Right atrium auricular region (tissue), 2 donors: ENCODE results near the gene ZC3H4. TPM values are rescaled to one million over a fixed set of nuclear protein-coding genes. Genes with fewer than 3 reads are reported as not detected.
"Not testable (repeated sequence)": the region's sequence is repeated elsewhere in the genome, so short reads cannot be mapped to it uniquely, and the experiment has no call there.

ENCODE experiments used
- DNase-seq: peaks from one replicate; pipeline ENCODE4 v3.0.0-alpha.2; 2019; ENCODE audit warnings: low spot score
- H3K27ac ChIP-seq, 2 donors: fragments of 200-600 bp; sonication (generic); 1 replicate in 1 of 2; 2 replicates in 1 of 2; pipeline ENCODE4 v1.5.1; 2016 to 2019
- H3K27me3 ChIP-seq, 2 donors: fragments of 200-600 bp; sonication (generic); one replicate each; pipeline versions ENCODE4 v1.5.1 to v1.6.0; 2017 to 2019
- H3K36me3 ChIP-seq: fragments of 200-600 bp; sonication (generic); one replicate; pipeline ENCODE4 v1.5.1; 2016
- H3K4me1 ChIP-seq, 2 donors: fragments of 200-600 bp; sonication (generic); one replicate each; pipeline versions ENCODE4 v1.5.1 to v1.6.0; 2017 to 2019
- H3K4me3 ChIP-seq, 2 donors: fragments of 200-600 bp; sonication (generic); 1 replicate in 1 of 2; 2 replicates in 1 of 2; pipeline ENCODE4 v1.5.1; 2017 to 2019; ENCODE audit warnings: mild to moderate bottlenecking in 1 of 2, moderate library complexity in 1 of 2
- H3K9me3 ChIP-seq, 2 donors: fragments of 200-600 bp; sonication (generic); one replicate each; pipeline ENCODE4 v1.5.1; 2019
- total RNA-seq, 2 donors: library from RNA; depleted of rRNA; stranded (reverse); fragments of >200 nt; gene quantifications; one replicate each; pipeline ENCODE4 v1.1.0, GENCODE V29; 2016
- TF ChIP-seq, protein P1 (sequence below), 2 donors: fragments of 200-600 bp; sonication (generic); IDR thresholded peaks; one replicate each; pipeline ENCODE4 v1.5.1; 2019; ENCODE audit warnings: antibody characterized with exemption in 2 of 2

Gene ZC3H4
- total RNA-seq, 2 donors from 2014 or later, result 15.4 to 18.0 TPM

DNA sequence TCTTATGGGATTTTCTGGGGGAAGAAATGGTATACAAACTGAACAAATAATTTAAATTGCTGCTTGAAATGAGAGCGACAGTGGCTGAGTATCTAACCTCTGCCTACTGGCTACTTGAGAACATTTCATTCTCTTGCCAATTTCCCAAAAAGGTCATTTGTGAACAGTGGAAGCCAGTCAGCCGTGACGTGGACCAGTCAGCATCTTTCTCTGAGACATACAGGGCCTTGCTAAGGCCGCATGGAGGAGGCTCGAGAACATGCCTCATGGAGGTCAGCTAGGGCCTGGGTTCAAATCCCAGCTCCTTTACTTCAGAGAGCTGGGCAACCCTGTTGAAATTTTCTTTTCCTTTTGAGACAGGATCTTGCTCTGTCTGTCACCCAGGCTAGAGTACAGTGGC, 20.3 kb downstream of the ZC3H4 start:
- H3K27me3 ChIP-seq, result no peaks in the 10 kb centered on the region
- peaks cover 0 to 51% of the 10 kb centered on the region in 2 donors for H3K4me1 ChIP-seq
- peaks cover 55% of the 10 kb centered on the region for H3K36me3 ChIP-seq
- peak overlapping the region; percentile 16 to 82 for H3K27ac ChIP-seq
- DNase-seq, result no peak
- H3K4me3 ChIP-seq, result no peak overlapping the region
- H3K9me3 ChIP-seq, result no peaks in the 10 kb centered on the region
- TF ChIP-seq, protein P1, sequence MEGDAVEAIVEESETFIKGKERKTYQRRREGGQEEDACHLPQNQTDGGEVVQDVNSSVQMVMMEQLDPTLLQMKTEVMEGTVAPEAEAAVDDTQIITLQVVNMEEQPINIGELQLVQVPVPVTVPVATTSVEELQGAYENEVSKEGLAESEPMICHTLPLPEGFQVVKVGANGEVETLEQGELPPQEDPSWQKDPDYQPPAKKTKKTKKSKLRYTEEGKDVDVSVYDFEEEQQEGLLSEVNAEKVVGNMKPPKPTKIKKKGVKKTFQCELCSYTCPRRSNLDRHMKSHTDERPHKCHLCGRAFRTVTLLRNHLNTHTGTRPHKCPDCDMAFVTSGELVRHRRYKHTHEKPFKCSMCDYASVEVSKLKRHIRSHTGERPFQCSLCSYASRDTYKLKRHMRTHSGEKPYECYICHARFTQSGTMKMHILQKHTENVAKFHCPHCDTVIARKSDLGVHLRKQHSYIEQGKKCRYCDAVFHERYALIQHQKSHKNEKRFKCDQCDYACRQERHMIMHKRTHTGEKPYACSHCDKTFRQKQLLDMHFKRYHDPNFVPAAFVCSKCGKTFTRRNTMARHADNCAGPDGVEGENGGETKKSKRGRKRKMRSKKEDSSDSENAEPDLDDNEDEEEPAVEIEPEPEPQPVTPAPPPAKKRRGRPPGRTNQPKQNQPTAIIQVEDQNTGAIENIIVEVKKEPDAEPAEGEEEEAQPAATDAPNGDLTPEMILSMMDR (IDR thresholded peaks at IDR 0.05), result no peak

DNA sequence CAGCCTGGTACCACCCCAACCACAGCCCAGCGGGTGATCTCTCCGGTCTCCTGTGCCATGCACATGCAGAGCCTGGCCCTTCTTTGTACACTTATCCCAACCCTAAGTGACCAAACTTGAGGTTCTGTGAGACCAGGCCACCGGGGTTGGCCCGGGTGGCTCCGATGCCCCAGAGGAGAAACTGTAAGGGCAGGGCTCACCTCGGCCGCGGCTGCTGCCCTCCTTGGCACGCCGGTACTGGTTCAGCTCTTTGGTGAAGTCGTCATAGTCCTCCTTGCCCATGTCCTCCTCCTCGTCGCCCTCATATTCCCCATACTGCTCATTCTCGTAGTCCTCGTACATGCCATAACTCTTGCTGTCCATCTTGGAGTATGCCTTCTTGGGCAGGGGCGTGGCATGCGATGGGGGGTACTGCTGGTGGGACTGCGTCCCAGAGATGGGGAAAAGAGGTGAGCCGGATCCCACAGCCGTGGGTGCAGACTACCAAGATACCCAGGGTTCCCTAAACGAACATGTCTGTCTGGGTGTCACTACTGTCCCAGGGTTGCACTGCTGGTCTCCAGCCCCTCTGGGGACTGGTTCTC, 23.7 kb downstream of the ZC3H4 start:
- no peaks in the 10 kb centered on the region for H3K9me3 ChIP-seq
- no peak overlapping the region for H3K4me3 ChIP-seq
- H3K36me3 ChIP-seq, result peaks cover 89% of the 10 kb centered on the region
- no peak overlapping the region for H3K27ac ChIP-seq
- TF ChIP-seq, protein P1 (IDR thresholded peaks at IDR 0.05), result no peak
- peaks cover 0 to 17% of the 10 kb centered on the region in 2 donors for H3K4me1 ChIP-seq
- DNase-seq, result no peak
- H3K27me3 ChIP-seq, result no peaks in the 10 kb centered on the region

DNA sequence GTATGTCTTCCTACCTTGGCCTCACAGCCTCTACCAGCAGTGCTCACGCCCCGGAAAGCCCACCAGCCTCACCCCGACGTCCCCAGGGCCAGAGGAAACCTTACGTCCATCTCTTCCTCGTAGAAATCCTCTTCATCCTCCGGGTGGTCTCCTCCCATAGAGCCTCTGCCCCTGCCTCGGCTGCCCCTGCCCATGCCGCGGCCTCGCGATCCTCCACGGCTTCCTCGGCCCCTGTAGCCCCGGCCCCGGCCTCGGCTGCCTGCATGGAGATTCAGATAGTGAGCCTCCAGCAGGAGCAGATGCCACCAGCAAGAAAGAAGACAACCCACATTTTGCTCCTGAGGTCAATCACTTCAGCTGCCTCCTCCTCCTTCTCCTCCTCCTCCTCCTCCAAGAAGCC, 27.3 kb downstream of the ZC3H4 start:
- Histone ChIP-seq H3K27me3 (no peaks in the 10 kb centered on the region), H3K4me1 (no peaks in the 10 kb centered on the region), H3K9me3 (no peaks in the 10 kb centered on the region), H3K36me3 (peaks cover 96% of the 10 kb centered on the region), H3K27ac (no peak overlapping the region), H3K4me3 (no peak overlapping the region)
- TF ChIP-seq, protein P1 (IDR thresholded peaks at IDR 0.05), result no peak
- no peak for DNase-seq

DNA sequence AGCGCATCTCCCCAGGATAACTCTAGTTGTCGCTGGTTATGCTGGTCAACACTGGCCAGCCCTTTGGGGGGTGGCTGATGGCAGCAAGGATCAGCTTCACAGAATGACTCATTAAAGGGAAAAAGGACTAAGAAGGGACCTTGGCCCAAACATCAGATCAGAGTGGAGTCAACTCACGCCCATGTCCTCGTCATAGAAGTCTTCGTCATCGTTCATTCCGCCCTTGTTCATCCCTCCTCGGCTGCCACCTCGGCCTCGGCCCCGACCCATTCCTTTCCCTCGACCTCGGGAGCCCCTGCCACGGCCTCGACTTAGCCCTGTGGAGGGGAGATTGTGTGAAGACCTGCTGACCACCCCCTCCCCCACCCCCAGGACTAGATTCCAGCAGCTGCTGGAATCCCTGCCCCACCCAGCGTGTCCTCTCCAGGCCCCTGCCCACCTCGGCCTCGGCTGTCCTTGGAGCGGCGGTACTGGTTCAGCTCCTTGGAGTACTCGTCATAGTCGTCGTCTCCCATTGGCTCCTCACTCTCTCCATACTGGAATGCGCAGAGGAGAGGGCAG, 28.6 kb downstream of the ZC3H4 start:
- TF ChIP-seq, protein P1 (IDR thresholded peaks at IDR 0.05), result no peak
- no peak overlapping the region for H3K4me3 ChIP-seq
- DNase-seq, result no peak
- peaks cover 97% of the 10 kb centered on the region for H3K36me3 ChIP-seq
- no peaks in the 10 kb centered on the region for H3K4me1 ChIP-seq
- H3K27ac ChIP-seq, result no peak overlapping the region
- no peaks in the 10 kb centered on the region for H3K27me3 ChIP-seq
- H3K9me3 ChIP-seq, result no peaks in the 10 kb centered on the region

DNA sequence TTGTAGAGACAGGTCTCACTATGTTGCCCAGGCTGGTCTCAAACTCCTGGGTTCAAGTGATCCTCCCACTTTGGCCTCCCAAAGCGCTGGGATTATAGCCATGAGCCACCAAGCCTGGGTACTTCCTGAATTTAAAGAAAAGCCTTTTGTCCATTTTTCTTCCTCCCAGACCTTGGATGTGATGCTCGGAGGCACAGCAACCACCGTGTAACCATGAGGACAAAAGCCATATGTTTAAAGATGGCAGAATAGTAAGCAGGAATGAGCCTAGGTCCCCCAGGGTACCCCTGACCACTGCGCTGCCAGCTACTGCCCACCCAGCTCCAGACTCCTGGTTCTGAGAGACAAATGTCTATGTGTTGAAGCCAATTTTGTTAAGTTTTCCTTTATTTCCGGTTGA, 31.1 kb downstream of the ZC3H4 start:
- Histone ChIP-seq H3K36me3 (peaks cover 73% of the 10 kb centered on the region), H3K27ac (no peak overlapping the region), H3K9me3 (no peaks in the 10 kb centered on the region), H3K27me3 (no peaks in the 10 kb centered on the region), H3K4me3 (no peak overlapping the region), H3K4me1 (peaks cover 0 to 5% of the 10 kb centered on the region in 2 donors)
- TF ChIP-seq, protein P1 (IDR thresholded peaks at IDR 0.05), result no peak
- no peak for DNase-seq

DNA sequence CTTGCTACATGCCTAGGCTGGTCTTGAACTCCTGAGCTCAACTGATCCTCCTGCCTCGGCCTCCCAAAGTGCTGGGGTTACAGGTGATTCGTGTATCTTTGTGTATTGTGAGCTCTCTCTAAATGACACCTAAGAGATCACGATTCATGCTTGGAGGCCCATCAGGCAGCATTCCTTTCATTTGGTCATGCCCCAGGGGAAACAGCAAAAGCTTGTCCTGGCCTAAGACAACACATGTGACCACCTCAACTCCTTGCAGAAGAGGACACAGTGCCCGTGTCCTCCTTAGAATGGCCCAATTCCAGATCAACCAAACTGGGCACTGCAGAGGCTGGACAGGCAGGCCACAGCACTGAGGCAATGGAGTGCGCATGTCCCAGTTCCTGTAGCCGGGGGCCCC, 32.5 kb downstream of the ZC3H4 start:
- H3K27ac ChIP-seq, result no peak overlapping the region
- H3K36me3 ChIP-seq, result peaks cover 73% of the 10 kb centered on the region
- H3K4me1 ChIP-seq, result peaks cover 0 to 12% of the 10 kb centered on the region in 2 donors
- DNase-seq, result no peak
- no peak overlapping the region for H3K4me3 ChIP-seq
- TF ChIP-seq, protein P1 (IDR thresholded peaks at IDR 0.05), result no peak
- no peaks in the 10 kb centered on the region for H3K9me3 ChIP-seq
- no peaks in the 10 kb centered on the region for H3K27me3 ChIP-seq

DNA sequence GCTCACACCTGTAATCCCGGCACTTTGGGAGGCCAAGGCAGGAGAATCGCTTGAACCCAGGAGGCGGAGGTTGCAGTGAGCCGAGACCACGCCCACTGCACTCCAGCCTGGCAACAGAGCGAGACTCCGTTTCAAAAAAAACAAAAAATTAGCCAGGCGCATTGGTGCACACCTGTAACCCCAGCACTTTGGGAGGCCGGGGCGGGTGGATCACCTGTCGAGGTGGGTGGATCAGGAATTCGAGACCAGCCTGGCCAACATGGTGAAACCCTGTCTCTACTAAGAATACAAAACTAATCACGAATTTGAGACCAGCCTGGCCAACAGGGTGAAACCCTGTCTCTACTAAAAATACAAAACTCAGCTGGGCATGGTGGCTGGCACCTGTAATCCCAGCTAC, 35.2 kb downstream of the ZC3H4 start:
- H3K4me3 ChIP-seq, H3K27me3 ChIP-seq, H3K9me3 ChIP-seq, H3K27ac ChIP-seq, DNase-seq: not testable (repeated sequence)
- H3K36me3 ChIP-seq, result peaks cover 46% of the 10 kb centered on the region
- peaks cover 0 to 22% of the 10 kb centered on the region in 2 donors for H3K4me1 ChIP-seq
